Measurements from ENCODE around the gene C10orf90.

GRCh38 chr10:126639084-126639483 is 31.4 kb downstream of the C10orf90 start:
- TF ChIP-seq POLR2AphosphoS5 (IDR thresholded peaks at IDR 0.05; ENCODE audit: borderline replicate concordance, low read depth, low read length): no peak
- no peak for TF ChIP-seq EZH2 (IDR thresholded peaks at IDR 0.05)
